MCF 10A (cell line): ENCODE results near the gene GAD2. TPM values are rescaled to one million over a fixed set of nuclear protein-coding genes. Genes with fewer than 3 reads are reported as not detected.

Source experiments
- BruUV-seq: library from RNA; stranded (reverse); fragments of 400-500 nt; replicated peaks from 2 replicates; lab custom pipeline; 2021; lab: Mats Ljungman, UMichigan
- CTCF ChIA-PET: fragments of 300-600 bp; sonication (Branson Sonifier 250); formaldehyde crosslinking; extraction: SDS; loops from one replicate; lab custom pipeline; 2021; ENCODE audit warnings: antibody characterized with exemption, inconsistent platforms; lab: Yijun Ruan, JAX
- POLR2A ChIA-PET: fragments of 300-600, 350-650 bp; sonication (Branson Sonifier 250); formaldehyde crosslinking; extraction: SDS; loops from one replicate; lab custom pipeline; 2020; ENCODE audit warnings: antibody characterized with exemption, inconsistent platforms; lab: Yijun Ruan, JAX
- DNase-seq: peaks from one replicate; pipeline ENCODE4 v3.0.0-alpha.2; 2018; ENCODE audit not compliant: unreplicated experiment
- H3K27ac Mint-ChIP-seq: one replicate; pipeline ENCODE4 v1.8.0; 2022; ENCODE audit warnings: mild to moderate bottlenecking, low read depth, mixed read lengths; ENCODE audit not compliant: unreplicated experiment
- H3K27me3 Mint-ChIP-seq: one replicate; pipeline ENCODE4 v1.8.0; 2022; ENCODE audit warnings: mixed read lengths; ENCODE audit not compliant: insufficient read depth, unreplicated experiment
- H3K36me3 Mint-ChIP-seq: one replicate; pipeline ENCODE4 v1.8.0; 2022; ENCODE audit warnings: mild to moderate bottlenecking, moderate library complexity, mixed read lengths; ENCODE audit not compliant: insufficient read depth, unreplicated experiment
- H3K4me1 Mint-ChIP-seq: one replicate; pipeline ENCODE4 v1.8.0; 2022; ENCODE audit warnings: mixed read lengths; ENCODE audit not compliant: insufficient read depth, unreplicated experiment
- H3K4me3 Mint-ChIP-seq: one replicate; pipeline ENCODE4 v1.8.0; 2022; ENCODE audit warnings: mild to moderate bottlenecking, moderate library complexity, mixed read lengths; ENCODE audit not compliant: unreplicated experiment
- H3K9me3 Mint-ChIP-seq: one replicate; pipeline ENCODE4 v1.8.0; 2022; ENCODE audit warnings: mixed read lengths; ENCODE audit not compliant: unreplicated experiment
- CTCF ChIP-seq: fragments of 200-600 bp; IDR thresholded peaks from one replicate; pipeline ENCODE4 v1.8.0; 2022; ENCODE audit warnings: antibody characterized with exemption, mild to moderate bottlenecking; ENCODE audit not compliant: unreplicated experiment
- intact Hi-C: fragments of 100-400 bp; cut with micrococcal nuclease; formaldehyde crosslinking; loops from 2 replicates; pipeline ENCODE4 v1.14.1; 2022
- total RNA-seq: library from RNA; stranded (reverse); gene quantifications from 2 replicates; pipeline ENCODE4 v1.2.3, GENCODE V29; 2022

The GAD2 gene
- total RNA-seq, 1 experiment from 2014 or later = not detected

DNA sequence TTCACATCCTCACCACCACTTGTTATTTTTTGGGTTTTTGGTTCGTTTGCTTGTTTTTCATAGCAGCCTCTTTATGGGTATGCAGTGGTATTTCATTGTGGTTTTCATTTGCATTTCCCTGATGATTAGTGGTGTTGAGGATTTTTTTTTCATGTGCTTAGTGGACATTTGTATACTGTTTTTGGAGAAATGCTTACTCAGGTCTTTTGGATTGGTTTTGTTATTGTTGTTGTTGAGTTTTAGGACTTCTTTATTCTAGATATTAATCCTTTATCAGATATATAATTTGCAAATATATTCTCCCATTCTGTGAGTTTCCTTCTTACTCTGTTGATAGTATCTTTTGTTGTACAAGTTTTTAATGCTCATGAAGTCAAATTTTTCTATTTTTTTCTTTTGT lies 42.8 kb downstream of the GAD2 start:
- POLR2A ChIA-PET = no interaction called here
- Mint-ChIP-seq H3K36me3 (no peaks in the 10 kb centered on the region), H3K9me3 (no peaks in the 10 kb centered on the region), H3K4me3 (no peak overlapping the region), H3K27me3 (peaks cover 89% of the 10 kb centered on the region), H3K4me1 (peaks cover 4% of the 10 kb centered on the region), H3K27ac (no peak overlapping the region)
- CTCF ChIA-PET = no interaction called here
- no peak for DNase-seq
- intact Hi-C loops = no loop called here
- BruUV-seq = no TSS peak
- no peak for TF ChIP-seq CTCF

DNA sequence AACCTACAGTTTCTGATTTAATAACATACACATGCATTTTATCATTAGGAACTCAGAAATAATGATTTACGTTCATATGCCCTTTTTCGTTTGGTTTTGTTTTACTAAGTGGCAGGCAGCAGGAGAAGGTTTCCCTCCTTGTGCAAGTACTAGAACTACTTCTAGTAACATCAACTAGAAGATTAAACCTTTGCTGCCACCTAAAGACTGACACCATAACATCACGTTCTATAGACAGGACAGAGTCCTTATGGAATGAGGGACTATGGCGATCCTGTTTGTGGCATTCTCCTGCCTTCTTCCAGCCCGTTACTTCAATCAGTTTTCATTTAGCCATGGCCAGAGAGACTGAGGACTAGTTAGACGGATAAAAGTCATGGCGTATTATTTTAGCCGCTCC lies 53.2 kb downstream of the GAD2 start:
- H3K4me3 Mint-ChIP-seq = no peak overlapping the region
- POLR2A ChIA-PET = no interaction called here
- BruUV-seq = no TSS peak
- H3K9me3 Mint-ChIP-seq = no peaks in the 10 kb centered on the region
- CTCF ChIA-PET = interaction anchor here (1.1 to 4.0 kb wide), 4 partner anchors 13 to 568 kb away, joined by 3 to 21 read pairs (median 4); no protein-coding TSS in a partner anchor
- H3K27me3 Mint-ChIP-seq = peaks cover 75% of the 10 kb centered on the region
- intact Hi-C loops = loop anchor here (1.0 kb wide), 3 partner anchors 394 to 543 kb away; no protein-coding TSS in a partner anchor
- TF ChIP-seq CTCF = peak; percentile 49
- DNase-seq = peak; percentile 56
- H3K4me1 Mint-ChIP-seq = no peaks in the 10 kb centered on the region
- H3K36me3 Mint-ChIP-seq = no peaks in the 10 kb centered on the region
- no peak overlapping the region for H3K27ac Mint-ChIP-seq

DNA sequence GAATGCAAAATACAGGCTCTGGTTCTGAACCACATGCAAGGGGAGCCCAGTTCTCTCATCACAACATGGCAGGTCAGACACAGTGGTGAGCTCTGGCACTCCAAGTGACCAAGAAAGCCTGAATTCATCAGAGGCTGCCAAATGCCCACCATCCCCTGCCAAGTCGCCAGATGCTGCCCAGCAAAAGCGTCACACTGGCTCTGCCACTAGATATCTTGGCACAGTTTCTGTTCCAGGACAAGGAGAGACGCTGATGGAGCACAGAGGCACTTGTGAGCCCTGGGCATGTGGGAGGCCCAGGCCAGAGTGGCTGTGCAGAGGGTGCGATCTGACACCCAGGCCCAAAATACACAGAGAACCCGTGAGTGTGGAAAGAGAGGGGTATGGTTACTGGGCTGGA lies 57.8 kb downstream of the GAD2 start:
- H3K9me3 Mint-ChIP-seq = no peaks in the 10 kb centered on the region
- no peaks in the 10 kb centered on the region for H3K36me3 Mint-ChIP-seq
- peaks cover 85% of the 10 kb centered on the region for H3K27me3 Mint-ChIP-seq
- H3K27ac Mint-ChIP-seq = no peak overlapping the region
- CTCF ChIA-PET = no interaction called here
- H3K4me1 Mint-ChIP-seq = no peaks in the 10 kb centered on the region
- POLR2A ChIA-PET = interaction anchor here (0.6 kb wide), 1 partner anchor 191 kb away, joined by 3 read pairs; no protein-coding TSS in a partner anchor
- intact Hi-C loops = no loop called here
- BruUV-seq = no TSS peak
- no peak overlapping the region for H3K4me3 Mint-ChIP-seq
- no peak for DNase-seq
- TF ChIP-seq CTCF = no peak

DNA sequence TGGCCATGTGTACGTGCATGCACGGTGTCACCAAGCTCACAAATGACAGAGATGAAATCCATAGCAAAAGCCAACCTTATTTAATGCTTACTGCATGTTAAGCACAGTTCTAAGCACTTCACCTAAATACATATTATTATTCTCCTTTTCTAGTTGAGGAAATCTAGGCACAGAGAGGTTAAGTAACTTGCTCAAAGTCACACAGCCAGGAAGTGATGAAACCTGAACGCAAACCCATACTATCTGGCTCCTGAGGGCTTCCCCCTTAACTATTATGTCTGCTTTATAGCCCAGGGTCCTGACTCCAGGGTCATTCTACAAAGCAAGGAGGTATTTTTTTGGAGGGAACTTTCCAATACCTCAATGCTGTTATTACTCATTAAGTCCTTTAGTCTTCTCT lies 61.7 kb downstream of the GAD2 start:
- TF ChIP-seq CTCF = no peak
- CTCF ChIA-PET = no interaction called here
- H3K36me3 Mint-ChIP-seq = no peaks in the 10 kb centered on the region
- no peaks in the 10 kb centered on the region for H3K9me3 Mint-ChIP-seq
- peaks cover 63% of the 10 kb centered on the region for H3K27me3 Mint-ChIP-seq
- no peak for DNase-seq
- no TSS peak for BruUV-seq
- intact Hi-C loops = no loop called here
- no peak overlapping the region for H3K27ac Mint-ChIP-seq
- H3K4me3 Mint-ChIP-seq = no peak overlapping the region
- no peaks in the 10 kb centered on the region for H3K4me1 Mint-ChIP-seq
- POLR2A ChIA-PET = no interaction called here
